Measurements from ENCODE around the gene IL4.
"Not testable (repeated sequence)": the region's sequence is repeated elsewhere in the genome, so short reads cannot be mapped to it uniquely, and the experiment has no call there.

IL4 gene

DNA sequence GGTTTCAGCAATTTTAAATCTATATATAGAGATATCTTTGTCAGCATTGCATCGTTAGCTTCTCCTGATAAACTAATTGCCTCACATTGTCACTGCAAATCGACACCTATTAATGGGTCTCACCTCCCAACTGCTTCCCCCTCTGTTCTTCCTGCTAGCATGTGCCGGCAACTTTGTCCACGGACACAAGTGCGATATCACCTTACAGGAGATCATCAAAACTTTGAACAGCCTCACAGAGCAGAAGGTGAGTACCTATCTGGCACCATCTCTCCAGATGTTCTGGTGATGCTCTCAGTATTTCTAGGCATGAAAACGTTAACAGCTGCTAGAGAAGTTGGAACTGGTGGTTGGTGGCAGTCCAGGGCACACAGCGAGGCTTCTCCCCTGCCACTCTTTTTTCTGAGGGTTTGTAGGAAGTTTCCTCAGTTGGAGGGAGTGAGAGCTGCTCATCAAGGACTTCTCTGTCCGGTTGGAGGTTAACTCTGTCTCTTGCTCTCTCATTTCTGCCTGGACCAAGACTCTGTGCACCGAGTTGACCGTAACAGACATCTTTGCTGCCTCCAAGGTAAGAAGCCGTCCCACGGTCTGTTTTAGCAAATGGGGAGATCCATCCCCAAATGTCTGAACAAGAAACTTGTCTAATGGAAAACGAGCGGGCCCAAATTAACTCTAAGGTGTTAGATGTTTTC lies at the start of gene IL4:
IL4 (plus strand) TSS at position 51 of the 692 bp plus-strand sequence; CDS start at position 113, 62 bp downstream.
- no peak for DNase-seq (ENCODE audit: low spot score)

GRCh38 chr5:132627470-132627869 lies 46.3 kb upstream of the IL4 start:
- no peak for DNase-seq (ENCODE audit: low spot score)

DNA sequence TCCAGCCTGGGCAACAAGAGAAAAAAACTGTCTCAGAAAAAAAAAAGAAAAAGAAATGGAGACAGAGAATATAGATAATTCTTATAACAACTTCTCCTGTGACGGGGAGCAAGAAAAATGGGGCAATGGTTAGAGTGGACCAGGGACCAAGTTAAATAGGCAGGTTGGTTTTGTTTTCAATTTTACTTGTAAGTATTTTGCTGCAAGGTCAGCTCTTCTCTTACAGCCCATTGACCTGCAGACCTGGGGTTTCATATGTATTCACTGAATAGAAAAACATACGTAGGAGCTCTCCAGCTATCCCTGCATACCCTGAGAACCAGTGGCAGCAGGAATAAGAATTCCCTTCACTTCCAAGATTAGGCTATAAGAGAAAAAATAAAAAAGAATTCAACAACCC lies 45.0 kb upstream of the IL4 start:
- no peak for DNase-seq (ENCODE audit: low spot score)

GRCh38 chr5:132629230-132629944 lies 44.4 kb upstream of the IL4 start:
- DNase-seq (ENCODE audit: low spot score), result no peak

DNA sequence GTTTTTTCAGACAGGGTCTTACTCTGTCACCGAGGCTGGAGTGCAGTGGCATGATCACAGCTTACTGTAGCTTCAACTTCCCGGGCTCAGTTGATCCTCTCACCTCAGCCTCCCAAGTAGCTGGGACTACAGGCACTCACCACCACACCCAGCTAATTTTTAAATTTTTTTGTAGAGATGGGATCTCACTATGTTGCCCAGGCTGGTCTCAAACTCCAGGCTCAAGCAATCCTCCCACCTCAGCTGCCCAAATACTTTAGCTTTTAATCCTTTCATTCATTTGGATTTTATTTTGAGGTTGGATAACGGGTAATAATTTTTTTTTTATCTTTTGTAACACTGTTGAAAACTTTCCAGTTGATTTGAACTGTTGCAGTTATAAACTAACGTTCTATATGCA lies 40.2 kb upstream of the IL4 start:
- DNase-seq (ENCODE audit: low spot score), result not testable (repeated sequence)

- DNase-seq (ENCODE audit: low spot score), result no peak
These were observed 37.9 kb upstream of the IL4 start for GRCh38 chr5:132635873-132636272.

DNA sequence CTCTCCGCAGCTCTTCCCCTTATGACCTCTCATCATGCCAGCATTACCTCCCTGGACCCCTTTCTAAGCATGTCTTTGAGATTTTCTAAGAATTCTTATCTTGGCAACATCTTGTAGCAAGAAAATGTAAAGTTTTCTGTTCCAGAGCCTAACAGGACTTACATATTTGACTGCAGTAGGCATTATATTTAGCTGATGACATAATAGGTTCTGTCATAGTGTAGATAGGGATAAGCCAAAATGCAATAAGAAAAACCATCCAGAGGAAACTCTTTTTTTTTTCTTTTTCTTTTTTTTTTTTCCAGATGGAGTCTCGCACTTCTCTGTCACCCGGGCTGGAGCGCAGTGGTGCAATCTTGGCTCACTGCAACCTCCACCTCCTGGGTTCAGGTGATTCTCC lies 36.5 kb upstream of the IL4 start:
- DNase-seq (ENCODE audit: low spot score), result no peak

GRCh38 chr5:132639706-132640130 lies 34.1 kb upstream of the IL4 start:
- no peak for DNase-seq (ENCODE audit: low spot score)

DNA sequence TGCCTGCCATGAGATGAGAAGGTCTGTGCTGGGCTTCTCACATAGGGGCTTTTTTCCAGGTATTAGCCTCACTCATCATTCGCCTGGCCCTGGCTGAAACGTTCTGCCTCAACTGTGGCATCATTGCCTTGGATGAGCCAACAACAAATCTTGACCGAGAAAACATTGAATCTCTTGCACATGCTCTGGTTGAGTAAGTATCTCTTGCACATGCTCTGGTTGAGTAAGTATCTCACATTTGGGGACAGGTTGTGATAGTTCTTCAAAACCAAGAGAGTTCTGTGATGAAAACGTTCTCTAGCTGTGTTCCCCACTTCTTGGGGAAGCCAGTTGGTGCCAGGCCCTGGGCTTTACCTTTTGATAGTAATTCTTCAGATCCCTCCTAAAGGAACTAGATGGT lies 33.2 kb upstream of the IL4 start:
- no peak for DNase-seq (ENCODE audit: low spot score)

GRCh38 chr5:132641241-132641723 lies 32.5 kb upstream of the IL4 start:
- no peak for DNase-seq (ENCODE audit: low spot score)

- no peak for DNase-seq (ENCODE audit: low spot score)
These were observed 31.9 kb upstream of the IL4 start for GRCh38 chr5:132641841-132642240.

DNA sequence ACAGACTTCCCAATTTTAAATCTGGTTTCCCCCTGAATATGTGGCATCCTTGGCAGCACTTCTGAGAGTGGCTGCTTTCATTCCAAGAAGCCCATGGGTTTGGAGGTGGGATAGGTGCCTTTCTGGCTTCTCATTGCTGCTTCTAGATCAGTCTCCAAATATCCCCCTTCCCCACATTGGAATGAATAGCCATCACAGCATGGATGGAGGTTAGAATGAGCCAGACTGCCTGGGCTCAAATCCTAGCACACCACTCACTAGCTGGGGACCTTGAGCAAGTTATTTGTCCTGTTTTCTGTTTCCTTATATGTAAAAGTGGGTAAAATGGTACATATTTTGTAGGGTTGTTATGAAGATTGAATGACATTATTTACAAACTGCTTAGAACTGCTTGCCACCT lies 29.6 kb upstream of the IL4 start:
- DNase-seq (ENCODE audit: low spot score), result no peak

DNA sequence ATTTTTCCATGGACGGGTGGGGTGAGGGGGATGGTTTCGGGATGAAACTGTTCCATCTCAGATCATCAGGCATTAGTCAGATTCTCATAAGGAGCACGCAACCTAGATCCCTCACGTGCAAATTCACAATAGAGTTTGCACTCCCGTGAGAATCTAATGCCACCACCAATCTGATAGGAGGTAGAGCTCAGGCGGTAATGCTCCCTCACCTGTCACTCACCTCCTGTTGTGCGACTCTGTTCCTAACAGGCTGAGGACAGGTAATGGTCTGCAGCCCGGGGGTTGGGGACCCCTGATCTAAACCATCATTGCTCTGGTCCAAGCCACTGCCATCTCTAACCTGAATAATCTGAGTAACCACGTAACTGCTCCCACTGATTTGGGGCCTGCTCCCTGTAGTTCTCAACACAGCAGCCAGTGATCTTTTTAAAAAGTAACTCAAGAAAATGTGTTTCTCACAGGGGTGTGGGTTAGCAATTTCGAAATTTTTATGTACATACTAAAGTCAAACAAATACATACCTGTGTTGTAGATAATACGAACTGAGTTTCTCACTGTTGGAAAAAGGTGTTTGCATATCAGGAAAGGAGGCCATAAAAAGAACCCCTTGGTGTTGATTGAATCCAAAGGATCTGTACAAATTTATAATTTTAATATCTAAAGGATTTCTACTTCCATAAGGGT lies 27.1 kb upstream of the IL4 start:
- no peak for DNase-seq (ENCODE audit: low spot score)

DNA sequence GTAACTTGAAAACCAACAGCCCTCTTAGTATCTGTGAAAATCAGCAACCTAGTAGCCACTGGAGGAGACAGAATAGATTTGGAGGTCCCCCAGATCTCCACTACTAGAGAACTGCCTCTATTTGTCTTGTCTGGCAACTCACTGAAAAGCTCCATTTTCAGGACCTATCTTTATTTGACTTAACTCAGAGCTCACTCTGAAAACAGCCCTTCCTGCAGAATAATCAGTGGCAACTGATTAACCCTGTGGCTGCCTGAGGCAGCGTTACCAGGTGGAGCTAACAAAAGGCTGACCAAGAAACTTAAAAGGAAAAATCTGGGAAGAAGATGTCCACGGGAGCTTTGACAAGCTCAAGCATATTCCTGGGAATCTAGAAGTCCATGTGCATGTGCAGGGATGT lies 26.3 kb upstream of the IL4 start:
- no peak for DNase-seq (ENCODE audit: low spot score)

- DNase-seq (ENCODE audit: low spot score), result no peak
These were observed 25.4 kb upstream of the IL4 start for GRCh38 chr5:132648355-132648754.

DNA sequence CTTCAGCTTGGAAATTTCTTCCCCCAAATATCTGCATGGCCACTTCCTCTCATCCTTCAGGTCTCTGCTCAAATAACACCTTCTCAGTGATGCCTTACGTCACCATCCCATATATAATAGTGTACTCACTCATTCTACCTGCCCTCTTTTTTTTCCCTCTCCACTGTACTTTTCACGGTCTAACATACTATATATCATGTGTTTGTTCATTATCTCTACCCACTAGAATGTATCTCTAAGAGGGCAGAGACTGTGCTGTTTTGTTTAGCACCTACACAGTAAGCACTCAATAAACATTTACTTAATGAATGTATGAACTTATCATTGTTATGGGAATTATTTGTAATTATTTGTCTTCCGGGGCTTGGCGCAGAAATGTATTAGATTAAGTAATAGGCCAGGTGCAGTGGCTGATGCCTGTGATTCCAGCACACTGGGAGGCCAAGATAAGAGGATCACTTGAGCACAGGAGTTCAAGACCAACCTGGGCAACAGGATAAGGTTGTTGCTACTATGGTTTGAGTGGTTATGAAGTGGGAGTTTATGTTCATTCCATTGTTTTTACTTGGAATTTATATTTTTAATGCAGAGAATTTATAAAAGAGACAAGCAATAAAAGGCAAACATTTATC lies 21.8 kb upstream of the IL4 start:
- DNase-seq (ENCODE audit: low spot score), result no peak

GRCh38 chr5:132653716-132654115 lies 20.1 kb upstream of the IL4 start:
- DNase-seq (ENCODE audit: low spot score), result no peak

DNA sequence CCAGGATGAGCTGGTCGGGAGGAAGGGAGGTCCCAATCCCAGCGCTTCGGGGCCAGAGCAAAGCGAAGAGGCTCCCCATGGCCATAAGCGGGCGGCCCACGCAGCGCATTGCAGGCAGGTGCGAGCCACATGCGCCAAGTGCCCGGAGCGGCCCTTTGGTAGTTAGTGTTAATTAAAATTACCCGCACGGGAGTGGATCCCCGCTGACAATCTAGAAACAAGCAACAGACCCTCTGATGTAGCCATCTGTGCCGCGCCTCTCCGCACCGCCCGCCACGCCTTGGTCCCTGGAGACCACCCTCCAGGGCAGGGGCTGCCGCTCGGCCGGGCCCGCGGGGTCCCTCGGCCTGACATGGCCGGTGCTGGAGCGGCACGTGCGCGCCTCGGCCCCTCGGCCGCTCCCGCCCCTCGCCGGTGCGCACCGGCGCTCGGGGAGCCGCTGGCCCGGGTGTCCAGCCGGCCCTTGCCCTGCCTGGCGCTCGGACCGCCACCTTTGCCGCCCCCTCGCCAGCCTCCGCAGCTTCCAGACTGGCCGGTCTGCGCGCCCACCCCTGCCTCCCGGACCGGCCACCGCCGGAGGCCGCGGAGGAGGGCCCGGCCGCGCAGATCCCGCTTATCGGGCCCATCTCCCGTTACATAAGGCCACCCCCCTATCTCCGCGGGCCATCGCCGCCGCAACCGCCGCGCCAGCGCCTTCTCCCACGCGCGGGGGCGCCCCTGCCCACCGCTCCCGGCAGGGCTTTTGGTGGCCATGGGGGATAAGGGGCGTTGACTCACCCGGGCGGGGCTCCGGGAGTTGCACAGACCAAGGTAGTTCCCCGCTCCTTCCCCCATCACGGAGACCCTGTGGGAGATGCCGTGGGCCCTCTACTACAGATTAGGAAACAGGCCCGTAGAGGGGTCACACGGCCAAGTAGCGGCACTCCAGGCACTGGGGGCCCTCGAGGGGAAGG lies 17.7 kb upstream of the IL4 start:
- peak; percentile 18 for DNase-seq (ENCODE audit: low spot score)

DNA sequence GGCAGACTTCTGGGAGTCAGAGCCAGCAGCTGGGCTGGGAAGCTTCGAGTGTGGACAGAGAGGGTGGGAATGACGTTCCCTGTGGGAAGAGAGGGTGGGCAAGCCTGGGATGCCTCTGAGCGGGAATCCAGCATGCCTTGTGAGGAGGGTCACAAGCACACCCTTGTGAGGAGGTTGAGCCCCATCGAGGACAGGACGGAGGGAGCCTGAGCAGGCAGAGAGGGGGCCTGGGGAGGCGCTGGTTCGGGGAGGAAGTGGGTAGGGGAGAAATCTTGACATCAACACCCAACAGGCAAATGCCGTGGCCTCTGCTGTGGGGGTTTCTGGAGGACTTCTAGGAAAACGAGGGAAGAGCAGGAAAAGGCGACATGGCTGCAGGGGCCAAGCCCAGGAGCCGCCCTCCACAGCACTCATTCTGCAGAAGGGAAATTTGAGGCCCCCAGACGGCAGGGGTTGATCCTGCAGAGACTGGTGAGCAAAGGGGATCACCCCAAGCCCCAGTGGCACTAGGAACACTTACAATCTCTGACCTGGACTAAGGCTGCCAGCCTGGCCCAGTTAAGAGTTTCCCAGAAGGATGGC lies 16.9 kb upstream of the IL4 start:
- DNase-seq (ENCODE audit: low spot score), result no peak

- no peak for DNase-seq (ENCODE audit: low spot score)
These were observed 16.0 kb upstream of the IL4 start, which contains the start of gene IL13 for GRCh38 chr5:132657676-132658380. Gene IL13 (plus strand): TSS chr5:132658173. CDS start chr5:132658187, 14 bp downstream.

Data from Ammon's horn (tissue), 1 donor.